Ishikawa (cell line): Measurements from ENCODE around the gene ZNF541.

ENCODE experiments used
- EP300 ChIP-seq: IDR thresholded peaks from 2 replicates; pipeline ENCODE4 v1.6.1; 2012; ENCODE audit warnings: borderline replicate concordance
- TAF1 ChIP-seq: IDR thresholded peaks from 2 replicates; pipeline ENCODE4 v1.6.1; 2012; ENCODE audit warnings: low read depth, mild to moderate bottlenecking

DNA sequence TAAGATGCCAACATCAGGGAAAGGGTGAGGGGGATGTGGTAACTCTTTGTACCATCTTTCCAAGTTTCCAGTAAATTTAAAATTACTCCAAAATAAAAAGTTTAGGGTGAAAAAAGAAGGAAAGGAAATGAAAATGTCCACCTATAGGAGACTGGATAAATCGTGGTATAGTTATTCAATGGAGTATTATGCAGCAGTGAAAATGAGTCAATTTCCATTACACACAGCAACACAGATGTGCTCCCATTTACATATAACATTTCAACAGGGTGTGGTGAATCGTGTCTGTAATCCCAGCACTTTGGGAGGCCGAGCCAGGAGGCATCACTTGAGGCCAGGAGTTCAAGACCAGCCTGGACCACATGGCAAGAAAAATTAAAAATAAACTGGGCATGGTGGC is 7.4 kb upstream of the ZNF541 start:
- TF ChIP-seq TAF1 (no peak), EP300 (no peak)
